HuH-7 (cell line): ENCODE measurements around the gene FRMPD4.

ENCODE experiments used
- DNase-seq: peaks from one replicate; pipeline ENCODE4 v3.0.0; 2011; ENCODE audit warnings: low spot score

The FRMPD4 gene

DNA sequence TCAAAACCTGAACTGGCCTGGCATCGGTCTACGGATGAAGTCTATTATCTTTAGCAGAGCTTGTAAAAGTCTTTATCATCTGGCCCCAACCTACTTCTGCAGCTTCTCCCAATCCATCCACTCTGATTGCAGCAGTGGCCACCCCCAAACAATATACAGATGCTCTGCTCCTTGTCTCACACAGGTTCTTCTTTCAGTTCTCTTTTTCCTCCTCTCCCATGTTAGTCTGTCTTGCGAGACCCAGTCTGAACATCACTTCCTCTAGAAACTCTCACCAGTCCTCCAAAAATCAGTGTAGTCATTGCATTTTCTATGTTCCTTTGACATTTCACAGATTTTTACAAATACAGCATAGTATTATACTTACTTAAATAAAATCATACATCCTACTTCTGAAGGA lies 163.0 kb downstream of the FRMPD4 start:
- no peak for DNase-seq

DNA sequence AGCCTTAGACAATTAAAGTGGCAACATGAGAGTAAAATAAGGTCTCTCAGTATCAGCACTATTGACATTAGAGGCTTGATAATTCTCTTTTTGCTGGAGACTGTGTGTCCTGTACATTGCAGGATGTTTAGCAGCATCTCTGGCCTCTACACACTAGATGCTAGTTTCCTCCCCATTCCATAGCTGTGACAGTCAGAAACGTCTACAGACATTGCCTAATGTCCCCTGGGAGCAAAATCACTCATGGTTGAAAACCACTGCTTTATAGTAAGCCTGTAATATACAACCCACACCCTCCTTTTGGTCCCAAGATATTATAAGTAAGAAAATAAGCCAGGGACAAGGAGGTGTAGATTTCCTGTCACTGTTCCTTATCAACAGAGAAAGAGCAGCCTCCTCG lies 166.0 kb downstream of the FRMPD4 start:
- no peak for DNase-seq

DNA sequence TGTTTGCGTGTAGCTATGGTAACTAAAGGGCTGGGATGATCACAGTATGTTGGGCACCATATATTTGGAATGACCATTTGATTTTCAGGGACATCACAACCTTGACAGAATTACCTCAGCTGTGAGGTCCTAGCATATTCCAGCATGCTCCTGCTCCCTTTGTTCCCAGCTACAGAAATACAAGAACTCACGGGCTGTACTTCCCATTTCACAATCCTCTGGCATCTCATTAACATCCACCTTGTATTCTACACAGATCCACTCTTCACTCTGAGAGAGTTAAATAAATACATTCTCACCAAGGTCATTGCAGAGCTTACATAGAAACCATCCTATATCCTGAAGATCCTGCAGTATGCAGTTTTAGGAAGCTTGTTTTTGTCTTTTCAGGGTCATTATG lies 169.7 kb downstream of the FRMPD4 start:
- DNase-seq, result no peak

DNA sequence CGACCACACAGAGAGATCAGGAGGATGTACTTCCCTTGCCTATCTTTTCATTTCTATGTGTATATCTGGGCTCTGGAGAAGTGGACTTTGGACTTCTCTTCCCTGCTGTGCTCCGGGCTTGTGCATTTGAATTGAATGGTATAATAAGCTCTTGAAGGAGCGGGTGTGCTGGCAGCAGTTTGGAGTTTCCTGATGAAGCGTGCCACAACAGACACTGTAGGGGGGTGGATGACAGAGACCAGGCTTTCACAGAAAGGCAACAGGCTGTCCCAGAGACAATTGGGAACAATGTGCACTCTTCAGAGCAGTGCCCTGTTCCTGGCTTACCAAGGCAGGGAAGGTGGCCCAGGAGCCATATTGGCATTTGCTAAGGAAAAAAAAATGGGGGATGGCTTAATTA lies 170.1 kb downstream of the FRMPD4 start:
- DNase-seq, result no peak

DNA sequence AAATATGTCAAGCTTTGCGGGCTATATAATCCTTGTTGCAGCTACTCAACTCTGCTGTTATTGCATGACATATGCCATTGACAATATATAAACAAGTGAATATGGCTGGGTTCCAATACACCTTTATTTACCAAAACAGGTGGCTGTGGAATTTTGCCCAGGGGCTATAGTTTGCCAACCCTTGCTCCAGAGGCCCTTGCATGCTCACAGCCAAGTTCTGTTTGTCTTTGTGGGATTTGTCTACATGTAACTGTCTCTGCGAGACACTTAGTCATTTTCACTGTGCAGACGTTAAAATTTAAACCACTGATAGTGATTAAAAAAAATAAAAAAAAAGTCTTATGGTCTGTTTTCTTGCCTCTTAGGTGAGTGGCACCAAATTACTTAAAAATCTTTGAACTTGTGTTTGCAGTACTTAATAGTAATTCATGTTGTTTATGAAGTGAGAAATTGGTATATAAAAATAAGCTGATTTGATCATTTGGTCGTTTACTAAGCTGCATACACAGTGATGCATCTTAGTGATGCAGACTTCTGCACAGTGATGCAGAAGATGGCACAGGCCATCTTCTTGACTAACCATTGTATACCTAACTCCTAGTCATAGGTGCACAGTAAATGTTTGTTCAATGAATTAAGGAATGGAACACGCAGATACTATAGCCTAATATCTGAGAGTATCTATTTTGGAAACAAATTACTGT lies 170.9 kb downstream of the FRMPD4 start:
- DNase-seq, result no peak

DNA sequence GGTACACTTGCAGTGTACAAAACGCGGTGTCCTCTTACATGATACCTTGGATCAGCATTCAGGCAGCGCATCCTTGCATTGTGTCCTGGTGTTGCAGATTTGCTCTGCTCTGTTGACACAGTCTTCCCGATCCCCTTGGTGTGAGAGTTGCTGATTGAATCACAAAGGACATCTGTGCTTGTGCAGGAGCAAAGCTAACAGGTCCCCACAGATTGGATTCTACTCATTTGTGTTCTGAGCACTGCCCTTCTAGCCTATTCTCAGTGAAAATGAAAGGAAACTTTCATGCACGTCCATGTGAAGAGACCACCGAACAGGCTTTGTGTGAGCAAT lies 171.4 kb downstream of the FRMPD4 start:
- no peak for DNase-seq

DNA sequence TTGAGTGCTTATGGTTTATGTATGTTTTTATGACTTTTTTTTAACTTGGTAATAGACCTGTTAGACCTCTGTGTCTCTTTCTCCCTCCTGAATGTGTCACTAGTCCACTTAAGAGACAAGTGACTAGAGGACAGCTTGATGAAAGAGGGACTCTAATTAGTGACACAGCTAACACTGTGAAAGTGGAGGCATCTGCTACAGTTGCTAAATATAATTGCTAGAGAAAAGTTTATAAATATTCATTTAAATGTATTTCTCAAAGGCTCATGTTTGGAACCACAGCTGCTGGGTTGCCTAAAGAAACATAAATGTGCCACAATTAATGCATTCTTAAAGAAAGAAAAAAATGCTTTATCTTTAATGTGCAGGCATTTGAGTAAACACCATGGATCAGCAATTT lies 176.4 kb downstream of the FRMPD4 start:
- DNase-seq, result no peak

DNA sequence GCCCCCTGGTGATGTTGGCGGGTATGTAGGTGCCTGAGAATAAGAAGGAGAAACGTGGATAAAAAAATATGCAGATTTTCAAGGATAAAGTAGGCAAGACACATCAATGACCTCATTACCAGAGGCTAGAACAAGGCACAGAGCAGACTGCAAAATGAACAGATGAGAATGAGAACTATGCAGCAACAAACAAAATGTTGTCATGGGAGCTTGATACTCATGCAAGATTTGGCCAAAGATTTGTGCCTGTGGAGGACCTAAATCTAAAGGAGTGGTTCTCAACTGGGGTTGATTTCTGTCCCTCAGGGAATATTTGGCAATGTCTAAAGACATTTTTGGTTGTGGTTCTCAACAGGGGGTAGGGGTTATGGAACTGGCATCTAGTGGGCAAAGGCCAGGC lies 177.3 kb downstream of the FRMPD4 start:
- no peak for DNase-seq

DNA sequence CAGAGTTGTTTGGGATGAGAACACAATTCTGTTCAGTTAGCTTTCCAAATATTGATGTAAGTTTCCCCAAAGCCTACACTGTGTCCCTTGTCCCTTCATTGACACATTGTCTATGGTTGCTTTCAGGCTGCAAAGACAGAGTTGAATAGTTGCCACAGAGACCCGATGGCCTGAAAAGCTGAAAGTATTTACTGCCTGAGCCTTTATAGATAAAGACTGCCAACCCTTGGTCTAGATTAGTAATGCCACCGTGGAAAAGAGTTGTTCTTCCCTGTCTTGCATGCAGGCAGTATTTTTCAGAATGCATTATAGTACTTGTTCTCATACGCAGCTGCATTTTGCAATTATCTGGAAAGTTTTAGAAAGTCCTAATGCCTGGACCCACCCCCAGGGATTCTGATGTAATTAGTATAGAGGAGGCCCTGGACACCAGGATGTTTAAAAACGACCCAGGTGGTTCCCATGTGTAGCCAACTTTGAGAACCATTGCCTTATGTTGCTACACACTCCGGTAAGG lies 180.8 kb downstream of the FRMPD4 start:
- no peak for DNase-seq

DNA sequence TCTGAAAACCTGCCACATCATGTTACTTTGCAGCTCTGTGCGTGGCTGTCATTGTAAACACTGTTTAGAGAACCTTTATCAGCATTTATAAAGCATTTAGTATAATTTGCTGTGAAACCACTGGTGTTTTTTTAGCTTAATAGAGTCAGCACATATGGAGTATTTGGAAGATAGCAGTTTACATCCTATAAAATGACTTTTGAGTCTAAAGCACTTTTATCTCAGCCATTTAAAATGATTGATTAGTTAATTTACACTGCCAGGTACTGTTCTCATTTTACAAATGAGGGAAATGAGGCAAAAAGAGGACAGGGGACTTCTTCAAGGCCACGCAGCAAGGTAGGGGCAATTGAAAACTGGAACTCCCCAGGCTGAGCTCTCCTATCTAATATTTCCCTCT lies 181.7 kb downstream of the FRMPD4 start:
- no peak for DNase-seq

DNA sequence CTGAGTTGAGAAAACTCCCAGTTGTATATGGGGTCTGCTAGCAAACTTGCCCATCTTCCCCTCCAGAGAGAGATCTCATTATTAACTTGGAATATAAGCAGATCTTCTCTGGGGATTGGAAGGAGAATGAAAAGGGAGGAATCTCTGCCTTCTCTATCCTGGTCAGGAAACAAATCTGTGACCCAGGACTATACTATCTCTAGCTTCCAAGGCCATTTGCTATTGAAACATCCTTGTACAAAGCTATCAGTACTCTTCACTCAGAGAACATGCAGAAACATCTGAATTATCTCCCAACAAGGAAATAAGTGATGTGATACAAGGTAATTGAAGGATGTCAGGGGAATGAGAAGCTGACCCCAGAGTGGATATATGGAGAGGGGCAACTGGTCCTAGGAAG lies 183.8 kb downstream of the FRMPD4 start:
- DNase-seq, result no peak

DNA sequence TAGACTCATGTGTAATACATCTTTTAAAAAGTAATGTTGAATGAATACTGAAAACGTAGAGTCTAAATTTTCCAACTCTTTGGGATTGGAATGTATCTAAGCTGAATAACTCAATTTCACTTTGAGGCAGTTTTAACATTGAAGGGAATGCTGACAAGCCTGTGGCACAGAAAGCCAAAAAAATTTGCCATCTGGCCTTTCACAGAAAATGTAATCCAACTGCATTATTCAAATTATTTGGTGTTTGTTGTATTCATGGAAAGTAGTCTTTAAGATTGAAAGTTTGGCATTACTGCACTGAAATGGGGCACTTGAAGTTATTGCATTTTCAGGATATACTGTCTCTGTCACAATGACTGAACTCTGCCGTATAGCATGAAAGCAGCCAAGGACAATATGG lies 186.9 kb downstream of the FRMPD4 start:
- no peak for DNase-seq

DNA sequence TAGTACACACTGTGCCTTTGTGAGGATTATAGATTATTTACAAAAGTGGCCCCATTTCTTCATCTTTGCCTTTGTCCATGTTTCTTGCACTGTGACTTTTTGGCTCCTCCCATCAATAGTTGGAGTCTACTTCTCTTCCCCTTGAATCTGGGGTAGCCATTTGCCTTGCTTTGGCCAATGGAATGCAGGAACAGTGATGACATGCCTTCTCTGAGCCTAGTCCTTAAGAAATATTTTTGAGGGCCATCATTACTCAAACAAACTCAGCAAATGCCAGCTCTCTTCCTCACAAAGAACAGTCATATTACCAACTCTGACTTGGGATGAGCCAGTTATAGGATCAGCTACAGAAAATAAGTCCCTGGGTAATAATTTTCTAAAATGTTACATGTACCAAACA lies 189.6 kb downstream of the FRMPD4 start:
- no peak for DNase-seq

DNA sequence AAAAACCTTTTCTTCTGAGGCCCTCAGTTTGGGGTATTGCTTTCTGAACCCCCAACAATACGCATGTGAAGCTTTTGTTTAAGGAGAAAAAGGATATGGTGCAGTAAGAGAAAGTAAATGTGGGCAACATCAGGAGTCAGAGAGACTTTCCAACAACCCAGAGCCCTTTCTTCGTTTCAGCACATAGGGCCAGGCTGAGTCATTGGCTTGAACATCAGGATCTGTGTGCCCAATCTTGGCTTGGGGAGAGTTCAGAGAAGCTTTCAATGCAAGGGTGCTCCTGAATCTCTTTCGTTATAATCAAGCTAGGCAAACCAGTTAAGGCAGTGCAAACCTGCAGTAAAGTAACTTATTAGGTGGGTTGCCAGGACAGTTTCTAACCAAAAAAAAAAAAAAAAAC lies 191.2 kb downstream of the FRMPD4 start:
- no peak for DNase-seq

DNA sequence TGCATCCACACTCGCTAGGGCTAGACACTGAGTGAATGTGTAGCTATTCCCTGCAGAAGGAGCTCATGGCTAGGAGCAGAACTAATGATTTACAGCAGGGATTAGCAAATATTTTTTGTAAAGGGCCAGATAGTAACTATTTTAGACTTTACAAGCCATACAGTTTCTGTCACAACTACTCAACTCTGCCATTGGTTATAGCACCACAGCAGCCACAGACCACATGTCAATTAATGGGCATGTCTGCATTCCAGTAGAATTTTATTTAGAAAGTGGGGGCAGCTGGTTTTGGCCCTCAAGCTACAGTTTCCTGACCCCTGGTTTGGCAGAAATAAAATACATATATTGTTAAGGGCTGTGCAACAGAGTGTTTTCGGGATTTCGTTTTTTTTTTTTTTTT lies 192.6 kb downstream of the FRMPD4 start:
- no peak for DNase-seq

DNA sequence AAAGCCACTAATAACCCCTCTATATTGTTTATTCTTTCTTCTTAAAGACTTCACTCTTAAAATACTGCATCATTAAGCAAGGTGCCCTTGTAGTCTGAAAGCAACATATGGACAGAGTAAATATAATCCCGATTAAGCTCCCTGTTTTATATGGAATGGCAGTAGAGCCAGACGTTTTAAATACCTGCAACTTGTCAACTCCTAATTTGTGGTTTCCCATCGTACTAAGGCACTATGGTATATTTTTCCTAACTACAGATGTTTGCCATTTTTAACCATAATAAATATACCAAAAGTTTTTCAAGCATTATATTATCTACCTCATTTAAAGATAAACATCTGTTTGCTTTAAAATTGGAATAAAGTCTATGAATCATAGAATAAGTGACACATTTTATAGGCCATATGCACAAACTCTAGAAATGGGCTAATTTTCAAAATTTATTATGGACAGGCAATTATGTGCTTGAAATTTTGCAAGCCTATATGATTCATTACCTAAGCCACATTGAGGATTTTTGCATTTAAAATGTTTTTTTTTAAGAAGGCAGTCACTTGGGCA lies 194.6 kb downstream of the FRMPD4 start:
- no peak for DNase-seq

DNA sequence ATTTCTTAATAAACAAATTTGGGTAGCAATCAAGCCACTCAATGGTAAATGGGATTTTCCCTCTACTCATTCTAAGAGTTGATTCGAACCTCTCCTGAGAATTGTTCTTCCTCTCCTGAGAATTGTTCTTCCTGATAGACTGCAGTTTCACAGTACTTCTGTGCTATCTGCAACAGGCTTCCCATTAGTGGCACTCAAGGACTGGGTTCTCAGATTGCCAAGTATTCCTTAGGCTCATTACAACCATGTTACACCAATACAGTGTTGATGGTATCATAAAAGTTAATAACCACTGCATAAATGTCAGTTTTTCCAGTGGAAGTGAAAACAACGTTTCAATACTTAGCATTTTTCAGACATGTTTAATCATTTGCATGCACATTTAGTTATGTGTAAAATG lies 201.6 kb downstream of the FRMPD4 start:
- no peak for DNase-seq

DNA sequence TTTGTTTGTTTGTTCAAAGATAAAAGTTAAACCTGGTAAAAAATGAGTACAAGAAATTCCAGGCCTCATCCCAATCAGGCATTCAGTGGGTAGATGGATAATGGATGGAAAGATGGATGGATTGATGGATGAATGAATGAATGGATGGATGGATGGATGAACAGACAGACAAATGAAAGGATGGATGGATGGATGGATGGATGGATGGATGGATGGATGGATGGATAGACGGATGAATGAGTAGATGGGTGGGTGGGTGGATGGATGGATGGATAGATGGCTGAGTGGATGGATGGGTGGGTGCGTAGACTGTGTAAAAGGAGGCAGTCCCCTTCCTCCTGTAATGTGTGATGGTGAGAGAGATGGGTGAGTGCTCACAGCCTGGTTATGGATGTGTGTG lies 206.7 kb downstream of the FRMPD4 start:
- no peak for DNase-seq

DNA sequence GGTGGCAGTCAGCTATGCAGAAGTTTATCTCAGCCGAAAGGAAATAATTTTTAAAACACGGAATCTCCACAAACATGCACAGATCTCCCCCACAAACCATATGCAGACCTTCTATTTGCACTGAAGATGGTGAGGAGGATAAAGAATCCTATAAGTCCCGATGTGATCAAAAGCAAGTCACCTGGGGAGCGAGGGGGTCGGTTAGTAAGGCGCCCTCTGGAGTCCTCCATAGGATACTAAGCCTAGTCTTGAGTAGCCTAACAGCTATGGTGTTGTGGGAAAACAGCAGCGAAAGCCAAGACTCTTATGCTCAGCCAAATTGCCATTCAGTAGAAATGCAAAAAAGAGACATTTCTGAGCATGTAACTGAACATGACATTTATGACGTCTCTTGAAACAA lies 210.9 kb downstream of the FRMPD4 start:
- DNase-seq, result no peak

DNA sequence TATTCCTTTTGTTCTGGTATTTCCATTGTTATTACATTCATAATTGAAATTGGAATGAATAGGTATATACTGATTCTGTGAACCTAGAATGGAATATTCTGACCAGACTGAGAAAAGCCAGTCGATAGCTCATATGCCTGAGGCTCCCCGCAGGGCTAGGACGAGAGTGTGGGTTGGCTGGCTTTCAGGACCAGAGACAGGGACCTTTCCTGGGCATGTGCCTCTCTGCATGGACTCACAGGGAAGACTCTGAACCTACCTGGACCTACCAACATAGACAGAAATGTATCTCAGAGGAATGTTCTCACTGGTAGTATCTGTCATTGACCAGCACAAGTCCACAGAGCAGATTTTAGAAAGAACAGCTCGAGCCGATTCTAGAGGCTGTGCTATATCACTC lies 214.6 kb downstream of the FRMPD4 start:
- no peak for DNase-seq

DNA sequence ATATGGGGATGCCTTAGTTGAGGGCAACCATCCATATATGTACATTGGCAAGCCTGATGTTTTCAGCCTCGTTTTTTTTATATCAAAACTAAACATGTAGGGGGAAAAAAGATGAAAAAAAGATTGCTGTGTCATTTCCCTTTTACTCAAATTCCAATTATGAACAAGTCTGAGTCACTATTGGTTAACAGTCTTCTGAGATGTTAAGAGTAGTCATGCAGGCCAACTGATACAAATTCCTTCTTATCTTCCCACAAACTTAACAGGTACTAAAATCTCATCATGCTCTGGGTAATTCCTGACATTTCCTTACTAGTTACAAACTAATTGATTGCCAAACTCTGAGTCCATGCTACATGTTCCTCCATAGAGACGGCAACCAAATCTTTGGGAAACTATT lies 222.1 kb downstream of the FRMPD4 start:
- no peak for DNase-seq

DNA sequence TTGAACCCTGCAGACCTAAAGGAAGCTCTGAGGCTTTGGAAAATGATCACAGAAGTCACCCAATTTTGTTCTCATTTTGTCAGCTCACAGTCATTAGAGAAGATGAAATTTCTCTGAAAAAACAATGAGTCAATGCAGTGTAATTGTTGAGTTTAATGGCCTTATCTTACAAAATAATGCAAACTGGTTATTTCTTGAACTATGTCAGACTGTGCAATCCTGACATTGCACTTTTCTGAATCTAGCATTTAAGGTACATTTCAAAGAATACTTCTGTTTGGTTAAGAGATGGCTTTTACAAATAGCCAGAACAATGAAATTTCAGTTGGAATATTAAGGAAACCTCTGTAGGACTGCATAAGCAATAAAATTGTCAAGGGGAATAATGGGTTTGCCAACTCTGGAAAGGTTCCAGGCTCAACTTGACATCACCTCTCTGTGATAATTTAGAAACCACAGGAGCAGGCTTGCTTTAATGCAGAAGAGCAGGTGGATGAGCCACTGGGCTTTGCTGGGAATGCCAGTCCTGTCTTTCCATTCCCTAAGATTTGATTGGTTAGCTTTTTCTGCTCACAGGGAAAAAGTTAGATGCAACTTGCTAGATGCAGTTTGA lies 222.8 kb downstream of the FRMPD4 start:
- DNase-seq, result no peak

DNA sequence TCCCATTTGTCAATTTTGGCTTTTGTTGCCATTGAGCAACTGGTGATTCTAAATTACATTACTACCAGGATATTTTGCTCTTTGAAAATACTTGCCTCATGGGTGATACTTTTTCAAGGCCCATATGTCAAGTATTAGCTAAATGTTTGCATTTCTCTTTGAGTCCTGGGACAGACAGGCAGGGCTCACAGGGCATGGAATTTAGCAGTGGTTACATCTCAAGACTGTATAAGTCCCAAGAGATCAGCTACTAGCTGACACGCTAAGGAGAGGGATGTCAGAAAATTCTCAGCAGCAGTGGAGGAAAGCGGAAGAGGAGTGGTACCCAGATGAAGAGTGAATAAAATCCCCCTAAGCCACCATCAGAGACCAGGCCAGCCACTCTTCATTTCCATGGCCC lies 224.9 kb downstream of the FRMPD4 start:
- no peak for DNase-seq

DNA sequence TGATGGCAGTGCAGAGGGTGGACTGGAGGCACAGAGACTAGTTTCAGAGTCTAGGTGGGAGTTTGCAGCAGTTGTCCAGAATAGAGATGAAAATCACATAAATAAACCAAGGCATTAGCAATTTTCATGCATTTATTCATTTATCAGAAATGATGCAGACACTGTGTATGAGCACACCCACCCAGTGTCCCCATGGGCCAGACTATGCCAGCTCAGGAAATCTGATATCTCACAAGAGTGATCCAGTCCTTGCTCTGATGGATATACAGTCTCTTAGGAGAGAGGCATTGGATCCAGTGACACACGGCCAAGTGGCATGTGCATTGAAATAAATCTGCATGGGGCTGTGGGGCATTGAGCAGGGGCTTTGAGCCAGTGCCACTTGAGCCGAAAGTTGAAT lies 228.2 kb downstream of the FRMPD4 start:
- no peak for DNase-seq
